ENCODE results near the gene GSS. TPM values are rescaled to one million over a fixed set of nuclear protein-coding genes. Genes with fewer than 3 reads are reported as not detected.

Gene GSS
- total and polyA plus RNA-seq, 2 donors (not counting 3 experiments of a cell fraction or from before 2014, with no cell fraction given): 47.9 to 65.1 TPM

DNA sequence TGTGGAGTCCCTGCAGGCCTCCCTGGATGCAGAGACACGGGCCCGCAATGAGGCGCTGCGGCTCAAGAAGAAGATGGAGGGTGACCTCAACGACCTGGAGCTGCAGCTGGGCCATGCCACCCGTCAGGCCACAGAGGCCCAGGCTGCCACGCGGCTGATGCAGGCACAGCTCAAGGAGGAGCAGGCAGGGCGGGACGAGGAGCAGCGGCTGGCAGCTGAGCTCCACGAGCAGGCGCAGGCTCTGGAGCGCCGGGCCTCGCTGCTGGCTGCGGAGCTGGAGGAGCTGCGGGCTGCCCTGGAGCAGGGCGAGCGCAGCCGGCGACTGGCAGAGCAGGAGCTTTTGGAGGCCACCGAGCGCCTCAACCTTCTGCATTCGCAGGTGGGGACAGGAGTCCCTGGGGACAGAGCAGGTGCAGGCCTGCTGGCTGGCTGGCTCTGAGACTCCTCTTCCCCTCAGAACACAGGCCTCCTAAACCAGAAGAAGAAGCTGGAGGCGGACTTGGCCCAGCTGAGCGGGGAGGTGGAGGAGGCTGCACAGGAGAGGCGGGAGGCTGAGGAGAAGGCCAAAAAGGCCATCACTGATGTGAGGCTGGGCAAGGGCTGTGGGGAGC is 44.8 kb upstream of the GSS start:
- FAIRE-seq (no peak), DNase-seq (ENCODE audit: low read depth, low spot score) (no peak)
- H3K4me3 ChIP-seq (replicated peaks in 1 of 3; ENCODE audit: insufficient read depth in 1 of 3, low read depth in 1 of 3, low read length in 3 of 3): no peak overlapping the region
- no peak overlapping the region for H3K9ac ChIP-seq (replicated peaks; ENCODE audit: extremely low read depth, insufficient read depth, low read length)
- no peaks in the 10 kb centered on the region for H3K9me1 ChIP-seq (replicated peaks; ENCODE audit: control insufficient read depth, extremely low read depth, insufficient read depth, low read length)
- no peak overlapping the region for H2AFZ ChIP-seq (ENCODE audit: low read depth, low read length)
- H3K27ac ChIP-seq (ENCODE audit: insufficient read depth, low read depth, low read length): no peak overlapping the region
- CTCF ChIA-PET: interaction anchor here (0.6 to 3.8 kb wide), 7 partner anchors 17 to 165 kb away, joined by 3 to 31 read pairs (median 3); partner anchors contain the start of gene GGT7
- no TSS peak for BruUV-seq (replicated peaks)
- H3K27me3 ChIP-seq (ENCODE audit: control insufficient read depth in 2 of 2, insufficient read depth in 2 of 2, low read length in 2 of 2): no peaks in the 10 kb centered on the region
- no peaks in the 10 kb centered on the region for H3K79me2 ChIP-seq (ENCODE audit: control insufficient read depth, insufficient read depth, low read length)
- H4K20me1 ChIP-seq (replicated peaks; ENCODE audit: control insufficient read depth, extremely low read depth, insufficient read depth, low read length): no peaks in the 10 kb centered on the region
- no peaks in the 10 kb centered on the region for H3K9me3 ChIP-seq (replicated peaks; ENCODE audit: control insufficient read depth, insufficient read depth, low read length)
- peaks cover 3 to 87% of the 10 kb centered on the region in 2 experiments for H3K36me3 ChIP-seq (ENCODE audit: control insufficient read depth in 2 of 2, extremely low read depth in 1 of 2, insufficient read depth in 2 of 2, low read length in 2 of 2)
- no peaks in the 10 kb centered on the region for H3K4me1 ChIP-seq (ENCODE audit: control insufficient read depth, extremely low read depth, insufficient read depth, low read length)
- H3K4me2 ChIP-seq (ENCODE audit: insufficient read depth, low read length): no peak overlapping the region
- intact Hi-C loops (cut with micrococcal nuclease) (no loop called here), dilution Hi-C loops (cut with MboI; ENCODE audit: extremely low pct_ligation_motif_present, low sequenced_read_pairs) (no loop called here)
- TF ChIP-seq, protein P1, sequence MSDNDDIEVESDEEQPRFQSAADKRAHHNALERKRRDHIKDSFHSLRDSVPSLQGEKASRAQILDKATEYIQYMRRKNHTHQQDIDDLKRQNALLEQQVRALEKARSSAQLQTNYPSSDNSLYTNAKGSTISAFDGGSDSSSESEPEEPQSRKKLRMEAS (IDR thresholded peaks at IDR 0.05; ENCODE audit: insufficient read depth, insufficient read length): no peak
- no peak for TF ChIP-seq FOS (IDR thresholded peaks at IDR 0.05; ENCODE audit: borderline replicate concordance, insufficient read depth, low read length)
- POLR2A ChIA-PET: interaction anchor here (0.5 to 1.1 kb wide), 2 partner anchors 17 to 124 kb away, joined by 3 read pairs; partner anchors contain the start of gene ACSS2

GRCh38 chr20:34999782-35000181 is 44.2 kb upstream of the GSS start:
- FAIRE-seq: no peak
- no TSS peak for BruUV-seq (replicated peaks)
- Histone ChIP-seq H3K4me1 (ENCODE audit: control insufficient read depth, extremely low read depth, insufficient read depth, low read length) (no peaks in the 10 kb centered on the region), H3K36me3 (ENCODE audit: control insufficient read depth in 2 of 2, extremely low read depth in 1 of 2, insufficient read depth in 2 of 2, low read length in 2 of 2) (peaks cover 3 to 81% of the 10 kb centered on the region in 2 experiments), H3K4me3 (replicated peaks in 1 of 3; ENCODE audit: insufficient read depth in 1 of 3, low read depth in 1 of 3, low read length in 3 of 3) (no peak overlapping the region), H3K9ac (replicated peaks; ENCODE audit: extremely low read depth, insufficient read depth, low read length) (no peak overlapping the region), H3K27ac (ENCODE audit: insufficient read depth, low read depth, low read length) (no peak overlapping the region), H4K20me1 (replicated peaks; ENCODE audit: control insufficient read depth, extremely low read depth, insufficient read depth, low read length) (no peaks in the 10 kb centered on the region), H3K4me2 (ENCODE audit: insufficient read depth, low read length) (no peak overlapping the region), H3K27me3 (ENCODE audit: control insufficient read depth in 2 of 2, insufficient read depth in 2 of 2, low read length in 2 of 2) (no peaks in the 10 kb centered on the region), H2AFZ (ENCODE audit: low read depth, low read length) (no peak overlapping the region), H3K9me1 (replicated peaks; ENCODE audit: control insufficient read depth, extremely low read depth, insufficient read depth, low read length) (no peaks in the 10 kb centered on the region), H3K9me3 (replicated peaks; ENCODE audit: control insufficient read depth, insufficient read depth, low read length) (no peaks in the 10 kb centered on the region), H3K79me2 (ENCODE audit: control insufficient read depth, insufficient read depth, low read length) (no peaks in the 10 kb centered on the region)
- intact Hi-C loops (cut with micrococcal nuclease): no loop called here
- TF ChIP-seq EZH2 (IDR thresholded peaks at IDR 0.05; ENCODE audit: borderline replicate concordance, low read depth, low read length, severe bottlenecking) (no peak), POLR2AphosphoS5 (IDR thresholded peaks at IDR 0.05; ENCODE audit: insufficient read depth, low read depth, low read length) (no peak), CTCF (IDR thresholded peaks at IDR 0.05; ENCODE audit: extremely low read depth in 1 of 2, insufficient read depth in 1 of 2, low read depth in 1 of 2, low read length in 2 of 2) (no peak), GATA2 (IDR thresholded peaks at IDR 0.05; ENCODE audit: insufficient read depth, insufficient read length, low read depth, low read length) (no peak), FOS (IDR thresholded peaks at IDR 0.05; ENCODE audit: borderline replicate concordance, insufficient read depth, low read length) (no peak), JUN (IDR thresholded peaks at IDR 0.05; ENCODE audit: borderline replicate concordance, insufficient read depth, insufficient read length, low read depth) (no peak), POLR2A (IDR thresholded peaks at IDR 0.05; ENCODE audit: low read depth, low read length) (no peak), MYC (IDR thresholded peaks at IDR 0.05; ENCODE audit: low read depth, low read length) (no peak)
- TF ChIP-seq, protein P1 (IDR thresholded peaks at IDR 0.05; ENCODE audit: insufficient read depth, insufficient read length): no peak
- dilution Hi-C loops (cut with MboI; ENCODE audit: extremely low pct_ligation_motif_present, low sequenced_read_pairs): no loop called here
- ChIA-PET POLR2A (no interaction called here), CTCF (interaction anchor here (1.1 to 3.8 kb wide), 3 partner anchors 18 to 127 kb away, joined by 3 to 31 read pairs (median 4); partner anchors contain the start of gene GGT7)
- no peak for DNase-seq (ENCODE audit: low read depth, low spot score)

Measured in endothelial cell of umbilical vein (primary cell).